Myometrial cell (primary cell): ENCODE measurements around the gene ZDHHC16. TPM values are rescaled to one million over a fixed set of nuclear protein-coding genes. Genes with fewer than 3 reads are reported as not detected.

Source experiments
- total RNA-seq: library from RNA; depleted of rRNA; stranded (reverse); fragments of >200 nt; gene quantifications from 2 replicates; pipeline ENCODE4 v1.2.3, GENCODE V29; 2015

ZDHHC16 gene
- total RNA-seq = 65.4 and 83.3 TPM in 2 replicates

GRCh38 chr10:97445722-97446639, at the start of gene ZDHHC16, which contains the start of gene EXOSC1:
ZDHHC16 (plus strand) TSS chr10:97446175; CDS start chr10:97451676, 5,501 bp downstream.
EXOSC1 (minus strand) TSS chr10:97446006; CDS start chr10:97445985, 21 bp downstream.

DNA sequence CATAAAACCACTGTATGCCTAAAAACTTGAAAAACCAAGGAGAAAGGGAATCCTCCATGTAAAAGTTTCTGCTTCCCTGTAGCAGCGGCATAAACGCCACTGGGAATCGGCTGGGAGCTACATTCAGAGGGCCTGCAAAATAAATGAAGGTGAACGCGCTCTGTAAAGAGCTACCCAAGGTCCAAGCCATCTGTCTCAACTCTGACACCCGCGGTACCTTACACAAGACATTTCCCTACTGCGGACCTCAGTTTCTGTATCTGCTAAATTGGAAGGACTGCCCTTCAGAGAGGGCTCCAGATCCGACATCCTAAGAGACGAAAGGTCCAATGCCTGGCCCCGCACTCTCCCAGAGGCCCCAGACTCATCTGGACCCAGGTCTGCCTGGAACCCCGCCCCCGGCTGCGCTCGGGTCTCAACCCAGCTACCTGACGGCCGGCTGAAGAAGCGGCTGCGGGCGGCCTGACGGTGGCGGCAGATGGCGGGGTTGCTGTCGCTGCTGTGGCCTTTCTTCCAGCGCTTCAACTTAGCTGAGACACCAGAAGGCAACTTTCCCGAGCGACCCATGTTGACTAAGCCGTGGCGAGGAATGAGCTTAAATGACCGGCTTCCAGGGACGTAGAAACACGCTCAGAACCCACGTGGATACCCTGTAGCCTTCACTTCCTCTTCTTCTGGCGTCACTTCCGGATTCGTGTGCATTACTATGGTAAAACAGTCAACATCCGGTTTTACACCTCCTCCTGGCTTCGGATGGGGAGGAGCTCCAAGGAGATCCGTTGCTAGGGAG, 45.1 kb upstream of the ZDHHC16 start, which contains the start of gene RRP12:
RRP12 (minus strand) TSS at position 676 of the 790 bp plus-strand sequence; CDS start at position 567, 109 bp downstream.

DNA sequence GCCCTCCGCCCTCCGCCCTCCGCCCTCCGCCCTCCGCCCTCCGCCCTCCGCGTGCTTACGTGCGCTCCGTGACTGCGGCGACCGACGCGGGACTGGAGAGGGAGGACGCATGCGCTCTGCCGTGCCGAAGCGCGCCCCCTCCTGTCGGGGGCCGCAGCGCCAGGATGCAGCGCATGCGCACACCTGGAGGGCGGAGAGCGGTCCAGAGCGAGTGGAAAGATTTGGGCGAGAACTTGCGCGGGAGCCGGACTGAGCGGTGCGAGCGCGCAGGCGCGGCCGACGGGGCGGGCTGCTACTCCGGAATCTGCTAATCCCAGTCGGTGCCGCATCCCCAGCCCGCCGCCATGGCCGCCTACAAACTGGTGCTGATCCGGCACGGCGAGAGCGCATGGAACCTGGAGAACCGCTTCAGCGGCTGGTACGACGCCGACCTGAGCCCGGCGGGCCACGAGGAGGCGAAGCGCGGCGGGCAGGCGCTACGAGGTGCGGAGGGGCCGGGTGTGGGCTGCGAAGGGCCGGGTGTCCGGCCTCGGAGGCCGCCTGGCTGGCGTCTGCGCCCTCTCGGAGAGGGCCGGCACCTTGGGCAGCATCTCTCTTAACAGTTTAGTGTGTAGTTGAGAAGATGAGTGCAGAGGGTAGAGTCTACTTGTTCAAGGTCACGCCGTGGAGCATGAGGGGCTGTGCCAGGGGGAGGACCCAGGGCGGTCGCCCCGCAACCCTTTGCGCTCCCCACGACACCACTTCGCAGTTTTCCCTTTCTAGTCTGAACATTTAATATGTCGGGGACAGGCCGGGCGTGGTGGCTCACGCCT, 19.8 kb upstream of the ZDHHC16 start, which contains the start of gene PGAM1:
PGAM1 (plus strand) TSS at position 228 of the 812 bp plus-strand sequence; CDS start at position 345, 117 bp downstream.

DNA sequence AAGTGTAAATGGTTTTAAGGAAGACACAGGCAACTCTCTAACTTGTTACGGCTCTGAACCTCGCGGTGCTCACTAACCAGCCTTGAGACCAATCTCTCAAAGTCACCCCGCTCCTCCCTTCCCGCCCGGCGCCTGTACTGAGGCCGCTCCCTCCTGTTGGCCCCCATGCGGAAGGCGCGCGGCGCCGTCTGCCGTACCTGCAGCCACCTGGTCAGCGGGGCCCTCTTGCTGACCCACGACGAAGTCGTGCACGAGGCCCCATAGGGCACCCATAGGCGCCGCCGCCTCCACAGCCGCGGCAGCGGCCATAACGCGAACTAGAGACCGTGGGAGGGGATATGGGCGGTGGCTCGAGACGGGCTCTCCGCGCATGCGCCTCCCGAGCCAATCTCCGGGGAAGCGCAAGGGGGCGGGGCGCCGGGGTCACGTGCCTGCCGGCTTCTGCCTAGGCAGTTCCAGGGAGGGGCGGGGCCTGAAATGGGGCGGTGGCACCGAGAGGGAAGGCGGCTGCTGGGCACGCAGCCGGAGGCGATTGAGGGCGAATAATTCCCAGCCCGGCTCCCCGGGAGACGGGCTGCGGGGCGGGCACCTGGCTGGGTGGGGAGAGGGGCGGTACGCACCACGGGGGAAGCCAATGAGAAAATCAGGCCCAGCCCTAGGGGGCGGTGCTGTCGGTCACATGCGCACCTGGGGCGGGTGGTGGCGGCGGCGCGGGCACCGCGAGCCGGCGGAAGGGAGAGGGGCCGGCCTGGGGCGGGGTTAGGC, 52.3 kb downstream of the ZDHHC16 start, which contains the start of gene MMS19:
MMS19 (minus strand) TSS at position 347 of the 765 bp plus-strand sequence; CDS start at position 309, 38 bp downstream.

GRCh38 chr10:97498841-97499560, 53.0 kb downstream of the ZDHHC16 start, which contains the start of gene UBTD1:
UBTD1 (plus strand) TSS chr10:97498924; CDS start chr10:97499204, 280 bp downstream.

Other genes with a start within 250 kb of the ZDHHC16 start
- 8.9 and 10.8 TPM in 2 replicates for gene ARHGAP19, start 153.5 kb upstream of the ZDHHC16 start, total RNA-seq
- 1.4 and 1.9 TPM in 2 replicates for gene FRAT1, start 126.9 kb upstream of the ZDHHC16 start, total RNA-seq
- 4.9 and 6.2 TPM in 2 replicates for gene FRAT2, start 111.4 kb upstream of the ZDHHC16 start, total RNA-seq
- gene RRP12, start 44.8 kb upstream of the ZDHHC16 start, total RNA-seq = 24.3 and 31.4 TPM in 2 replicates
- gene PGAM1, start 20.0 kb upstream of the ZDHHC16 start, total RNA-seq = 803 and 845 TPM in 2 replicates
- 55.3 and 83.9 TPM in 2 replicates for gene EXOSC1, start 169 bp upstream of the ZDHHC16 start, total RNA-seq
- 97.8 and 116 TPM in 2 replicates for gene MMS19, start 52.2 kb downstream of the ZDHHC16 start, total RNA-seq
- 25.9 and 29.1 TPM in 2 replicates for gene UBTD1, start 52.7 kb downstream of the ZDHHC16 start, total RNA-seq
- 0.29 TPM in 1 of 2 replicates, not detected in the other for gene ANKRD2, start 126.6 kb downstream of the ZDHHC16 start, total RNA-seq
- gene HOGA1, start 138.2 kb downstream of the ZDHHC16 start, total RNA-seq = under 0.01 and 2.1 TPM in 2 replicates
- not detected in 2 replicates for gene C10orf62, start 143.5 kb downstream of the ZDHHC16 start, total RNA-seq
- 7.8 and 18.4 TPM in 2 replicates for gene MORN4, start 187.3 kb downstream of the ZDHHC16 start, total RNA-seq
- 32.0 and 33.5 TPM in 2 replicates for gene PI4K2A, start 194.5 kb downstream of the ZDHHC16 start, total RNA-seq
- 28.3 and 28.4 TPM in 2 replicates for gene AVPI1, start 241.1 kb downstream of the ZDHHC16 start, total RNA-seq